Colon (tissue), 2 donors: ENCODE measurements around the gene ZNF90.
"Not testable (repeated sequence)": the region's sequence is repeated elsewhere in the genome, so short reads cannot be mapped to it uniquely, and the experiment has no call there.

Experiments
- FAIRE-seq: peaks from 2 replicates; lab custom pipeline; 2012; peaks lifted over from hg19 to GRCh38; lab: Jason Lieb, UNC
- donor health status: control.
- donor health status: control.

Gene ZNF90

GRCh38 chr19:20103091-20103740, 25.4 kb downstream of the ZNF90 start:
- no peak for FAIRE-seq

- no peak for FAIRE-seq
Observed at GRCh38 chr19:20107301-20107700, 29.5 kb downstream of the ZNF90 start.

DNA sequence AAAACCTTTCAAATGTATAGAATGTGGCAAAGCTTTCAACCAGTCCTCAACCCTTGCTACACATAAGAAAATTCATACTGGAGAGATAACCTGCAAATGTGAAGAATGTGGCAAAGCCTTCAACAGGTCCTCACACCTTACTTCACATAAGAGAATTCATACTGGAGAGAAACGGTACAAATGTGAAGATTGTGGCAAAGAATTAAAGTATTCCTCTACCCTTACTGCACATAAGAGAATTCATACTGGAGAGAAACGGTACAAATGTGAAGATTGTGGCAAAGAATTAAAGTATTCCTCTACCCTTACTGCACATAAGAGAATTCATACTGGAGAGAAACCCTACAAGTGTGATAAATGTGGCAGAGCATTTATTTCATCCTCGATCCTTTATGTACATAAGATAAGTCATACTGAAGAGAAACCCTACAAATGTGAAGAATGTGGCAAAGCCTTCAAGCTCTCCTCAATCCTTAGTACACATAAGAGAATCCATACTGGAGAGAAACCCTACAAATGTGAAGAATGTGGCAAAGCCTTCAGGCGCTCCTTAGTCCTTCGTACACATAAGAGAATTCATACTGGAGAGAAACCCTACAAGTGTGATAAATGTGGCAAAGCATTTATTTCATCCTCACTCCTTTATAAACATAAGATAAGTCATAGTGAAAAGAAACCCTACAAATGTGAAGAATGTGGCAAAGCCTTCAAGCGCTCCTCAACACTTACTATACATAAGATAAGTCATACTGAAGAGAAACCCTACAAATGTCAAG, 40.5 kb downstream of the ZNF90 start:
- not testable (repeated sequence) for FAIRE-seq

DNA sequence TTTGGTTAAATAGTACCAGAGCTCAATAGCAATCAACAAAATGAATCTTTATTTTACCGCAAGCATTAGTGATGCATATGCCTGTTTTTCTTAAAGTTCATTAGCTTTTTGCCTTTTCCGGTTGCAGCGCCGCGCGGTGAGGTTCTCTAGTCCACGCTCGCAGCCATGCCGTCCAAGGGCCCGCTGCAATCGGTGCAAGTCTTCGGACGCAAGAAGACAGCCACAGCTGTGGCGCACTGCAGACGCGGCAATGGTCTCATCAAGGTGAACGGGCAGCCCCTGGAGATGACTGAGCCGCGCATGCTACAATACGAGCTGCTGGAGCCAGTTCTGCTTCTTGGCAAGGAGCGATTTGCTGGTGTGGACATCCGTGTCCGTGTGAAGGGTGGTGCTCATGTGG, 47.1 kb downstream of the ZNF90 start:
- no peak for FAIRE-seq

DNA sequence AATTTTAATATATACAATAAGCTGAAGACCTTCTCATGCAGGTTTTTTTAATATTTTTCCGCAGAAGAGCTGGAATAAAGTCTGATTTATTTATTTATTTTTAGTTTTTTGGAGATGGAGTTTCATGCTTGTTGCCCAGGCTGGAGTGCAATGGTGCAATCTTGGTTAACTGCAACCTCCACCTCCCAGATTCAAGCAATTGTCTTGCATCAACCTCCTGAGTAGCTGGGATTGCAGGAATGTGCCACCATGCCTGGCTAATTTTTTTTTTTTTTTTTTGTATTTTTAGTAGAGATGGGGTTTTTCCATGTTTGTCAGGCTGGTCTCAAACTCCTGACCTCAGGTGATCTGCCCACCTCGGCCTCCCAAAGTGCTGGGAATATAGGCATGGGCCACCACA, 55.1 kb downstream of the ZNF90 start:
- FAIRE-seq: not testable (repeated sequence)

- not testable (repeated sequence) for FAIRE-seq
Observed at GRCh38 chr19:20137714-20138113, 59.9 kb downstream of the ZNF90 start.

DNA sequence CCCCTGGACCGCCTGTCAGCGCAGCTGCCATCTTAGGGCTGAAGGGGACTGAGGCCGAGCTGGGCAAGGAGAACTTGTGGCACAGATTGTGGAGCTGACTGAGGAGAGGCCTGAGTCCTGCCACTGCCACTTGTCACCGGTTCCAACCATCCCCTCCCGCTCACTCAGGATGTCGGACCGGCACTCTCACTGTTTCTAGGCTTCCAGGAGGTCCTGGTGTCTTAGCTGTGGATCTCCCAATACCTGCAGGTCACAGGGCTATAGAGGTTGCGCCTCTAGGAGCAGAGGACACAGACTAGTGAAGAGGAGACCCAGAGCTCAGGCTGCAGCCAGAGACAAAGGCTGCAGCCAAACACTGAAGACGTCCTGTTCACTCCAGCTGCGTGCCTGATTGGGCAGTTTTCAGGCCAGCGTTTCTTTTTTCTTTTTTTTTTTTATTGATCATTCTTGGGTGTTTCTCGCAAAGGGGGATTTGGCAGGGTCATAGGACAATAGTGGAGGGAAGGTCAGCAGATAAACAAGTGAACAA, 73.9 kb downstream of the ZNF90 start:
- no peak for FAIRE-seq

GRCh38 chr19:20152506-20152905, 74.7 kb downstream of the ZNF90 start:
- not testable (repeated sequence) for FAIRE-seq

GRCh38 chr19:20153281-20153680, 75.5 kb downstream of the ZNF90 start:
- no peak for FAIRE-seq

GRCh38 chr19:20154636-20155035, 76.8 kb downstream of the ZNF90 start:
- FAIRE-seq: no peak

GRCh38 chr19:20162821-20163220, 85.0 kb downstream of the ZNF90 start:
- no peak for FAIRE-seq

- FAIRE-seq: no peak
Observed at GRCh38 chr19:20164456-20164855, 86.7 kb downstream of the ZNF90 start.

- FAIRE-seq: no peak
Observed at GRCh38 chr19:20165971-20166592, 88.3 kb downstream of the ZNF90 start.

DNA sequence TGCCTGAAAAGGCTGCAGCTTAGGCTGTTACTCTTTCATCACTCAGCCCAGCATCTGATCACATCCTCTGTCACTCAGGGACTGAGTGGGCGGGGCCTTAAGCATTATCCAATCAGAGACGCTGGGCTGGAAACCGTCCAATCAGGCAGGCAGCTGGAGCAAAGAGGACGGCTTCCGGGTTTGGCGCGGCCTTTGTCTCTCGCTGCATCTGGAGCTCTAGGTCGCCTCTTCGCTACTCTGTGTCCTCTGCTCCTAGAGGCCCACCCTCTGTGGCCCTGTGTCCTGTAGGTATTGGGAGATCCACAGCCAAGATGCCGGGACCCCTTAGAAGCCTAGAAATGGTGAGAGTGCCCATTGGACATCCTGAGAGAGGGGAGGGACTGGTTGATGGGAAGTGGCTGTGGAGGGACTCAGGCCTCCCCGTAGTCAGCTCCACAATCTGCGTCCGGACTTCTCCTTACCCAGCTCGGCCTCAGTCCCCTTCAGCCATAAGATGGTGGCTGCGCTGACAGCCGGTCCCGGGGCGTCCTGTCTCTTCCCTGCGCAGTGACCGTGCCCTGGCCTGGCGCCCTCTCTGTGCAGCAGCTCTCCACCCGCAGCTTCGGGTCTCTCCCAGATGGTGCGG, 89.3 kb downstream of the ZNF90 start, which contains the start of gene ZNF486:
ZNF486 (plus strand) TSS at position 195 of the 625 bp plus-strand sequence; CDS start at position 312, 117 bp downstream.
- FAIRE-seq: no peak

DNA sequence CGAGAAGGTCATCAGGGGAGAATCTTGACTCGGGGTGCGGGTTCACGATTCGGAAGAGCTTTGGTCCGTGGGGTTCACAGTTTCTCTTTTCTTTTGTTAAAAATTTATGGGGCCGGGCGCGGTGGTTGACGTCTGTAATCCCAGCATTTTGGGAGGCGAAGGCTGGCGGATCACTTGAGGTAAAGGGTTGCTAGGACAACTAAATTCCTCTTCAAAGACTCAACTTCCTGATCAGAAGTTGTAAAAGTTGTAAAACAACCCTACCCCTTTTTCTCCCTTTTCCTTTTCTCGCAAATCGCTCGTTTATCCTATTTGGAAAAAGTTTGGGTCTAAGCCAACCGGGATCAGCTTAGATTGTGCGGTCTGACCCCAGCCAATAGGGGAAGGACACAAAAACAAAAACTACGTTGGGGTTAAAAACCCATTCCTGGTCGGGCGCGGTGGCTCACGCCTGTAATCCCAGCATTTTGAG, 89.9 kb downstream of the ZNF90 start:
- no peak for FAIRE-seq
